Endothelial cell (in vitro differentiated cells): ENCODE results near the gene TBK1. TPM values are rescaled to one million over a fixed set of nuclear protein-coding genes. Genes with fewer than 3 reads are reported as not detected.

ENCODE experiments used
- DNase-seq: peaks from one replicate; pipeline ENCODE4 v3.0.0; 2021; ENCODE audit warnings: low spot score
- H3K27ac Mint-ChIP-seq: one replicate; pipeline ENCODE4 v1.8.0; 2021; ENCODE audit warnings: mixed read lengths, inconsistent platforms; ENCODE audit not compliant: unreplicated experiment
- H3K27me3 Mint-ChIP-seq: one replicate; pipeline ENCODE4 v1.8.0; 2021; ENCODE audit warnings: mild to moderate bottlenecking, moderate library complexity, mixed read lengths, inconsistent platforms; ENCODE audit not compliant: unreplicated experiment
- H3K36me3 Mint-ChIP-seq: one replicate; pipeline ENCODE4 v1.8.0; 2021; ENCODE audit warnings: mild to moderate bottlenecking, low read depth, mixed read lengths, inconsistent platforms; ENCODE audit not compliant: unreplicated experiment
- H3K4me1 Mint-ChIP-seq: one replicate; pipeline ENCODE4 v1.8.0; 2021; ENCODE audit warnings: mild to moderate bottlenecking, mixed read lengths, inconsistent platforms; ENCODE audit not compliant: unreplicated experiment
- H3K4me3 Mint-ChIP-seq: one replicate; pipeline ENCODE4 v1.8.0; 2021; ENCODE audit warnings: mild to moderate bottlenecking, mixed read lengths, inconsistent platforms; ENCODE audit not compliant: unreplicated experiment
- H3K9me3 Mint-ChIP-seq: one replicate; pipeline ENCODE4 v1.8.0; 2021; ENCODE audit warnings: mixed read lengths, inconsistent platforms; ENCODE audit not compliant: unreplicated experiment
- total RNA-seq: library from RNA; stranded (reverse); fragmentation: NEBNext Ultra II Directional; extraction: Animal tissue kit (Norgen Biotek cat#: 25700); gene quantifications from one replicate; pipeline ENCODE4 v1.2.1, GENCODE V29; 2021; ENCODE audit not compliant: unreplicated experiment
- TF ChIP-seq, protein P1 (sequence below): fragments of 200-600 bp; sonication (generic); IDR thresholded peaks from one replicate; pipeline ENCODE4 v1.5.0; 2021; ENCODE audit warnings: antibody characterized with exemption; ENCODE audit not compliant: unreplicated experiment

Gene TBK1
- total RNA-seq, 1 donor from 2014 or later = 20.6 TPM

DNA sequence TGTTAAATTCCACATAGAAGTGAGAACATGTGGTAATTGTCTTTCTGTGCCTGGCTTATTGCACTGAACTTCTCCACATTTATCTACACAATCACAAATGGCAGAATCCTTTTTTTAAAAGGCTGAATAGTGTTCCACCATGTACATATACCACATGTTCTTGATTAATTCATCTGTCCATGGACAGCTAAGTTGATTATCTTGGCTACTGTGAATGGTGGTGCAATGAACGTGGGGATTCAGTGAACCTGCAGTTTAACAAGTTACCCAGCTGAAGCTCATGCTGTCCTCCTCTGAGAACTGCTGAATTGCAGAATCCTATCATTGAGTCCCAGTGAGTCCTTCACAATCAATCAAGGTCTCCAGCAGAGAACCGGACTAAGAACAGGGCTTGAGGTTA lies 74.9 kb downstream of the TBK1 start:
- no peaks in the 10 kb centered on the region for H3K4me1 Mint-ChIP-seq
- peaks cover 1% of the 10 kb centered on the region for H3K27me3 Mint-ChIP-seq
- DNase-seq = no peak
- H3K36me3 Mint-ChIP-seq = no peaks in the 10 kb centered on the region
- no peak overlapping the region for H3K27ac Mint-ChIP-seq
- TF ChIP-seq, protein P1, sequence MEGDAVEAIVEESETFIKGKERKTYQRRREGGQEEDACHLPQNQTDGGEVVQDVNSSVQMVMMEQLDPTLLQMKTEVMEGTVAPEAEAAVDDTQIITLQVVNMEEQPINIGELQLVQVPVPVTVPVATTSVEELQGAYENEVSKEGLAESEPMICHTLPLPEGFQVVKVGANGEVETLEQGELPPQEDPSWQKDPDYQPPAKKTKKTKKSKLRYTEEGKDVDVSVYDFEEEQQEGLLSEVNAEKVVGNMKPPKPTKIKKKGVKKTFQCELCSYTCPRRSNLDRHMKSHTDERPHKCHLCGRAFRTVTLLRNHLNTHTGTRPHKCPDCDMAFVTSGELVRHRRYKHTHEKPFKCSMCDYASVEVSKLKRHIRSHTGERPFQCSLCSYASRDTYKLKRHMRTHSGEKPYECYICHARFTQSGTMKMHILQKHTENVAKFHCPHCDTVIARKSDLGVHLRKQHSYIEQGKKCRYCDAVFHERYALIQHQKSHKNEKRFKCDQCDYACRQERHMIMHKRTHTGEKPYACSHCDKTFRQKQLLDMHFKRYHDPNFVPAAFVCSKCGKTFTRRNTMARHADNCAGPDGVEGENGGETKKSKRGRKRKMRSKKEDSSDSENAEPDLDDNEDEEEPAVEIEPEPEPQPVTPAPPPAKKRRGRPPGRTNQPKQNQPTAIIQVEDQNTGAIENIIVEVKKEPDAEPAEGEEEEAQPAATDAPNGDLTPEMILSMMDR = no peak
- no peaks in the 10 kb centered on the region for H3K9me3 Mint-ChIP-seq
- H3K4me3 Mint-ChIP-seq = no peak overlapping the region

DNA sequence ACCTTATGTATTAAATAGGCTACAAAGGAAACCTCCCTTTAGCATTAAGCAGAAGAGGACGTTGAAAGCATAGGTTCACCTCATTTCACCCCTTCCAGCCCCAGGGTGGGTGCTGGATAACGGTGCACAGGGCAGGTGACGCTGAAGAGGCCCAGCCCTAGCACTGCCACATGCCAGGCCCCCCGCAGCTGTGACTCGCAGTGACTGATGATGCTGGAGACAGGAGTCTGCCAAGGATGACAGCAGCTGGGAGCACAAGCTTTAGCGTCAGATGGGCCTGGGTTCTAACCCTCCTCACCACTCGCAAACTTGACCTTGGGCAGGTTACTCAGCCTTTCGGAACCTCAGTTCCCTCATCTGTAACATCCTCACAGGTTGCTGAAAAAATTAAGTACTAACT lies 76.7 kb downstream of the TBK1 start:
- no peak for DNase-seq
- Mint-ChIP-seq H3K27ac (no peak overlapping the region), H3K27me3 (no peaks in the 10 kb centered on the region), H3K9me3 (no peaks in the 10 kb centered on the region), H3K36me3 (no peaks in the 10 kb centered on the region), H3K4me1 (no peaks in the 10 kb centered on the region), H3K4me3 (no peak overlapping the region)
- TF ChIP-seq, protein P1 = no peak

DNA sequence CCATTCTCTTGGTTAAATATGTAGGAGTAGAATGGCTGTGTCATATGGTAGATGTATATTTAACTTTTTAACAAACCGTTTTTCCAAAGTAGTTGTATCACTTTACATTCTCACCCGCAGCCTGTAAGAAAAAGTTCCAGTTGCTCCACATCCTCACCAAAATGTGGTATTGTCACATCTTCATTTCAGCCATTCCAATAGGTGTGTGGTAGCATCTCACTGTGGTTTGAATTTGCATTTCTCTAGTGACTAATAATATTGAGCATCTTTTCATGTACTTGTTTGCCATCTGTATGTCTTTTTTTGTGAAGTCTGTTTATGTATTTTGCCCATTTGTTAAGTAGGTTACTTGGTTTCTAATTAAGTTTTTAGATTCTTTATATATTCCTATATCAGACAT lies 78.6 kb downstream of the TBK1 start:
- Mint-ChIP-seq H3K36me3 (no peaks in the 10 kb centered on the region), H3K4me1 (no peaks in the 10 kb centered on the region), H3K27me3 (no peaks in the 10 kb centered on the region), H3K9me3 (no peaks in the 10 kb centered on the region), H3K4me3 (no peak overlapping the region), H3K27ac (no peak overlapping the region)
- TF ChIP-seq, protein P1 = no peak
- no peak for DNase-seq

DNA sequence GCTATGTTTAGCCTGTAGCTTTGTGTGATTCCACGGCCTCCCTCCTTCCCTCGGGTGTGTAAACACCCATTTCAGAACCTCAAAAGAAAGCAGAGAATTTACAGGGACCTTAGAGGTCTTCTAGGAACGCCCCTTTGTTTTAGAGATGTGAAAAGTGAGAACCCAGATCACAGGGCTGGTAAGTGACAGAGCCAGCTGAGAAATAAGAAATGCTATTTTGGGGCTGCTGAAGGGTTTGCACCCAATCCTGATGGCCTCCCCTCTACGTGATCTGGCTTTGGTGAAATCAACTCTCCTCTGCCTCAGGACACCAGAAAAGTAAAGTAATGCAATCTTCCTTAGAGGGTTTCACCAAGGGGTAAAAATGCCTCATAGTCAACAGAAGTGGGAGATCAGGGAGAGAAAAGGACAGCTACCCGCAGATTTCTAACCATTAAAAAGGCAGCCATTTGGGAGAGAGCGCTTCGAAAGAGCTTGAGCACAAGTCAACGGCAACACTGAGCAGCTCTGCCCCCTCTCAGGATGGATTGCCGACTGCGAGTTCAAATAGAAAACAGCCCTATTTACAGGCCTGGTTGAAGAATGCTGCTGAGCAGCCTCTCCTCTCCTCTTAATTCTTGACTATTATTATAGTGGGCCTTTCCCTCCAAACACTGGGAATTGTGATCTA lies 79.9 kb downstream of the TBK1 start:
- no peaks in the 10 kb centered on the region for H3K36me3 Mint-ChIP-seq
- no peaks in the 10 kb centered on the region for H3K9me3 Mint-ChIP-seq
- TF ChIP-seq, protein P1 = no peak
- H3K4me1 Mint-ChIP-seq = no peaks in the 10 kb centered on the region
- no peak overlapping the region for H3K4me3 Mint-ChIP-seq
- H3K27me3 Mint-ChIP-seq = no peaks in the 10 kb centered on the region
- no peak overlapping the region for H3K27ac Mint-ChIP-seq
- no peak for DNase-seq

DNA sequence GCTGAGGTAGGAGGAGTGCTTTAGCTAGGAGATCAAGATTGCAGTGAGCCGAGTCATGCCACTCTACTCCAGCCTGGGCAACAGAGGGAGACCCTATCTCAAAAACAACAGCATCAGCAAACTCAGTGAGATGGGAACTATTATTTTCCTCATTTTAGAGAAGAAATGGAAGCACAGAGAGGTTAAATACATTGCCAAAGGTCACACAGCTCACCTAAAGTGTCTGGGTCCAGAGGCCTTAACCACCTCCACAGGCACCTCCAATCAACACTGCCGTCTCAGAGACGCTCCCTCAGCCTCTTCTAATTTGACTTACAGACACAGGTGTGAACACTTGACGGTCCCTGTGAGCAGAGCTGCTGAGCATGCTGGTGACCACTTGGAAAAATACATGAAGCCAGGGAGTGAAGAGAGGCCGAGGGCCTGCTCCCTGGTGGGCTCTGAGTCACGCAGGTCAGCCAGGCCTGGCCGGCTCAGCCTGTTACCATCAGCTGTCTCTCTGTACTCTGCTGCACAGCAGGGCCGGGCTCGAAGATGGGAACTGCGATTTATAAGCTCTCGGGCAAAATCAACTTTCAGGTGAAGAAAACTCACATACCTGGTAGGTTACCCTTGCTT lies 80.9 kb downstream of the TBK1 start:
- Mint-ChIP-seq H3K9me3 (no peaks in the 10 kb centered on the region), H3K27ac (no peak overlapping the region), H3K4me3 (no peak overlapping the region), H3K27me3 (no peaks in the 10 kb centered on the region), H3K36me3 (no peaks in the 10 kb centered on the region), H3K4me1 (no peaks in the 10 kb centered on the region)
- no peak for DNase-seq
- TF ChIP-seq, protein P1 = no peak
